ENCODE data around the gene CMTM5. TPM values are rescaled to one million over a fixed set of nuclear protein-coding genes. Genes with fewer than 3 reads are reported as not detected.
"Not testable (repeated sequence)": the region's sequence is repeated elsewhere in the genome, so short reads cannot be mapped to it uniquely, and the experiment has no call there.

Gene CMTM5
- polyA plus RNA-seq, 1 experiment = not detected

DNA sequence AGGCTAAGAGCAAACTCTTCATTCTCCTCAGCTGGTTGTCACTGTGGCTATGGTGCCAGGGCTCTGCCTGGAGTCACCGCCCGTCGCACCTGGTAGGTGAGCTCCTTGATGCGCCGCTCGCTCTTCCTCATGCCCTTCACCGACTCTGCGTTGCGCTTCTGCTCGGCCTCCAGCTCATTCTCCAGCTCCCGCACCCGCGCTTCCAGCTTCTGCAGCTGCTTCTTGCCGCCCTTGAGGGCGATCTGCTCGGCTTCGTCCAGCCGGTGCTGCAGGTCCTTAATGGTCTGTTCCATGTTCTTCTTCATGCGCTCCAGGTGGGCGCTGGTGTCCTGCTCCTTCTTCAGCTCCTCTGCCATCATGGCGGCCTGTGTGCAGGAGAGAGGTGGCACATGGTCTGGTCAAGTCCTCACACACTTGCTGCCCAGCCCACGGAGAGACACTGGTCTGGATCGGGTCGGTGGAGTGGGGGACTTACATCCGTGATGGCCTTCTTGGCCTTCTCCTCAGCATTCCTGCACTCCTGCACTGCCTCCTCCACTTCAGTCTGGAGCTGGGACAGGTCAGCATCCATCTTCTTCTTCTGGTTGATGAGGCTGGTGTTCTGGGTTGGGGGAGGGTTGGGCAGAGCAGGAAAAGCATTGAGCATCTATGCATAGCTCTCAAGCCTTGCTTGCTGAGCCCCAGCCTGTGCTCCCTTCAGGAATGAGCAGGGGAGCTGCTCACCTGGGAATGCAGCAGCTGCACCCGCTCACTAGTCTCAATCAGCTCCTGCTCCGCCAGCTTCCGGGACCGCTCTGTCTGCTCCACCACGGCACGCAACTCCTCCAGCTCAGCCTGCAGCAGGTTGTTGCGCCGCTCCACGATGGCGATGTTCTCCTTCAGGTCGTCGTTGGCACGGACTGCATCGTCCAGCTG, 38.3 kb downstream of the CMTM5 start:
- no peaks in the 10 kb centered on the region for H3K36me3 ChIP-seq (ENCODE audit: control insufficient read depth, insufficient read depth, low read length)
- no peak overlapping the region for H3K4me3 ChIP-seq (ENCODE audit: low read depth, low read length)
- TF ChIP-seq, protein P1, sequence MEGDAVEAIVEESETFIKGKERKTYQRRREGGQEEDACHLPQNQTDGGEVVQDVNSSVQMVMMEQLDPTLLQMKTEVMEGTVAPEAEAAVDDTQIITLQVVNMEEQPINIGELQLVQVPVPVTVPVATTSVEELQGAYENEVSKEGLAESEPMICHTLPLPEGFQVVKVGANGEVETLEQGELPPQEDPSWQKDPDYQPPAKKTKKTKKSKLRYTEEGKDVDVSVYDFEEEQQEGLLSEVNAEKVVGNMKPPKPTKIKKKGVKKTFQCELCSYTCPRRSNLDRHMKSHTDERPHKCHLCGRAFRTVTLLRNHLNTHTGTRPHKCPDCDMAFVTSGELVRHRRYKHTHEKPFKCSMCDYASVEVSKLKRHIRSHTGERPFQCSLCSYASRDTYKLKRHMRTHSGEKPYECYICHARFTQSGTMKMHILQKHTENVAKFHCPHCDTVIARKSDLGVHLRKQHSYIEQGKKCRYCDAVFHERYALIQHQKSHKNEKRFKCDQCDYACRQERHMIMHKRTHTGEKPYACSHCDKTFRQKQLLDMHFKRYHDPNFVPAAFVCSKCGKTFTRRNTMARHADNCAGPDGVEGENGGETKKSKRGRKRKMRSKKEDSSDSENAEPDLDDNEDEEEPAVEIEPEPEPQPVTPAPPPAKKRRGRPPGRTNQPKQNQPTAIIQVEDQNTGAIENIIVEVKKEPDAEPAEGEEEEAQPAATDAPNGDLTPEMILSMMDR (IDR thresholded peaks at IDR 0.05; ENCODE audit: insufficient read depth, low read depth, low read length) = no peak
- peaks cover 4% of the 10 kb centered on the region for H3K27me3 ChIP-seq (ENCODE audit: control insufficient read depth, insufficient read depth, low read length)
- CTCF ChIA-PET = interaction anchor here (1.5 kb wide), 1 partner anchor 35 kb away, joined by 4 read pairs; no protein-coding TSS in a partner anchor
- no peak for DNase-seq (ENCODE audit: low read depth)
- POLR2A ChIA-PET = no interaction called here

DNA sequence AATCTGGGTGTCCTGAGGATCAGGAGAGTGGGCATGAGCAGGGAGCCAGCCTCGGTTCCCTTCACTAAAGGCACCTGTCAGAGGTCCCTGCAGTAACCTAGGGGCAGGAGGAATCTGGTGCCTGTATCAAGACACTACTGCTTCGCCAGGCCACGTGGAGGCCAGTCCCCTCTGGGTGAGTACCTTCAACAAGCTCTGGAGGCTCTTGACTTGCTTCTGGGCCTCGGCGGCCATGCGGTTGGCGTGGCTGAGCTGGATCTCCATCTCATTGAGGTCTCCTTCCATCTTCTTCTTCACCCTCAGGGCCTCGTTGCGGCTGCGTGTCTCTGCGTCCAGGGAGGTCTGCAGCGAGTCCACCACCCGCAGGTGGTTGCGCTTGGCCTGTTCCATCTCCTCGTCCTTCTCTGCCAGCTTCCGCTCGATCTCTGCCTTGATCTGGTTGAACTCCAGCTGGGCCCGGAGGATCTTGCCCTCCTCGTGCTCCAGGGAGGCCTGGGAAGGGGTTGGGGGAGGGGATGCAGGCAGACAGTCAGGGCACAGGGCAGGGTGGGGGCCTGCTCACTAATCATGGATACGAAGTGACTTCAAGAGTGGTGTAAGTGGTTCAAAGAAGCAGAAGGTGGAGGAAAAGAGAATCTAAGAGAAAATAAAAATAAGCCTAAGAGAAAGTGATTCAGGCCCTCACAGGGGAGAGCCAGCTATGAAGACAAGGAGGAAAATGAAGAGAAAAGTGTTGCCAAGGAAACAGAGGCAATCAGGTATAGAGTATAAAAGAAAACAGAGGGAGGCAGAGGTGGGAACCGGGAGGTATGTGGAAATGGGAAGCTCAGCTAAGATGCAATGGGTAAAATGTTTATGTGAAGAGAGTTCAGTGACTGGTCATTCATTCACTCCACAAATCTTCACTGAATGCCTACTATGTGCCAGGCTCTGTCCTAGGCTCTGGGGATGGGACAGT, 39.3 kb downstream of the CMTM5 start:
- Histone ChIP-seq H3K27me3 (ENCODE audit: control insufficient read depth, insufficient read depth, low read length) (peaks cover 4% of the 10 kb centered on the region; the same call in 1 of the 2 replicates), H3K4me3 (ENCODE audit: low read depth, low read length) (no peak overlapping the region), H3K36me3 (ENCODE audit: control insufficient read depth, insufficient read depth, low read length) (no peaks in the 10 kb centered on the region)
- POLR2A ChIA-PET = no interaction called here
- TF ChIP-seq, protein P1 (IDR thresholded peaks at IDR 0.05; ENCODE audit: insufficient read depth, low read depth, low read length) = no peak
- no peak for DNase-seq (ENCODE audit: low read depth)
- CTCF ChIA-PET = no interaction called here

DNA sequence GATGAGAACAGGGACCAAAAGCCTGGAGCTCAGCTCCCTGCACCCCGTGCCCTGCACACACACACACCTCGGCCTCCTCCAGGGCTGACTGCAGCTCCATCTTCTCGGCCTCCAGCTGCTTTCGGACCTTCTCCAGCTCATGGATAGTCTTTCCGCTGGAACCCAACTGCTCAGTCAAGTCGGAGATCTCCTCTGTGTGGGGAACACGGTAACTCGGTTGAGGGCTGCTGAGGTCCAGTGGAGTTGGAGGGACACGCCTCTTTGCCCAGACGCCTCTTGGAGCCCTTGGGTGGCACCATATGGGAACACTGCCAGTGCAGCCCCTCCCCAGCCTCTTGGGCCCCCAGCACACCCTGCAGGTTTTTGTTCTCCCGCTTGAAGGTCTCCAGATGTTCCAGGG, 40.0 kb downstream of the CMTM5 start:
- ChIA-PET POLR2A (no interaction called here), CTCF (no interaction called here)
- TF ChIP-seq, protein P1 (IDR thresholded peaks at IDR 0.05; ENCODE audit: insufficient read depth, low read depth, low read length) = no peak
- H3K27me3 ChIP-seq (ENCODE audit: control insufficient read depth, insufficient read depth, low read length) = peaks cover 4% of the 10 kb centered on the region; the same call in 1 of the 2 replicates
- H3K36me3 ChIP-seq (ENCODE audit: control insufficient read depth, insufficient read depth, low read length) = no peaks in the 10 kb centered on the region
- no peak for DNase-seq (ENCODE audit: low read depth)
- no peak overlapping the region for H3K4me3 ChIP-seq (ENCODE audit: low read depth, low read length)

DNA sequence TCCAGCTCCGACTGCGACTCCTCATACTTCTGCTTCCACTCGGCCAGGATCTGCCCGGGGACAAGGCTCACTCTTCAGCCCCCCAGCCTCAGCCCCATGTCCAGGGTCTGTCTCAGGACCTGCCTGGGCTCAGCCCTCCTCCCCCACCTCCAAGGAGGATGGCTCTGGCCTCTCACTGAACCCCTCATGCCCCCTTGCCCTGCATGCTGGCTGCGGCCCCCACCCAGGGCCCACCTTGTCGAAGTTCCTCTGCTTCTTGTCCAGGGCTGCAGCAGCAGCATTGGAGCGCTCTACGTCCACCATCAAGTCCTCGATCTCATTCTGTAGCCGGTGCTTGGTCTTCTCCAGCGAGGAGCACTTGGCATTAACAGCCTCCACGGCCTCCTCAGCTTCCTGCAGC, 40.4 kb downstream of the CMTM5 start:
- POLR2A ChIA-PET; H3K27me3 ChIP-seq (ENCODE audit: control insufficient read depth, insufficient read depth, low read length); H3K36me3 ChIP-seq (ENCODE audit: control insufficient read depth, insufficient read depth, low read length); CTCF ChIA-PET; DNase-seq (ENCODE audit: low read depth); H3K4me3 ChIP-seq (ENCODE audit: low read depth, low read length): not testable (repeated sequence)

DNA sequence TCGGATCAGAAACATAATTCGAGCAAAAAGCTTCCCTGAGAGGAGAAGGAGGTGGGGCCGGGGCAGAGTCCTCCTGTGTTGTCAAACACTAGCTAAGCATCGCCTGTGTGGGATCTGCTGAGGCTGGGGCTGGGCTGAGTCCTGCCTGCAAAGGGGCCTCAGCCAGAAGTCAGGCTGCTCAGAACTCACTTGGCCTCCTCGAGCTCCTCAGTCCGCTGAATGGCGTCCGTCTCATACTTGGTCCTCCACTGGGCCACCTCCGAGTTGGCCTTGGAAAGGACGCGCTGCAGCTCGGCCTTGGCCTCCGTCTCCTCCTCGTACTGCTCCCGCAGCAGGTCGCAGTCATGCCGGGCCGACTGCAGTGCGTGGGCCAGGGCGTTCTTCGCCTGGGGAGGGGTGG, 41.2 kb downstream of the CMTM5 start:
- TF ChIP-seq, protein P1 (IDR thresholded peaks at IDR 0.05; ENCODE audit: insufficient read depth, low read depth, low read length) = no peak
- CTCF ChIA-PET = interaction anchor here (0.6 kb wide), 1 partner anchor 38 kb away, joined by 3 read pairs; no protein-coding TSS in a partner anchor
- Histone ChIP-seq H3K4me3 (ENCODE audit: low read depth, low read length) (no peak overlapping the region), H3K27me3 (ENCODE audit: control insufficient read depth, insufficient read depth, low read length) (peaks cover 7% of the 10 kb centered on the region; the same call in 1 of the 2 replicates), H3K36me3 (ENCODE audit: control insufficient read depth, insufficient read depth, low read length) (no peaks in the 10 kb centered on the region)
- POLR2A ChIA-PET = no interaction called here
- DNase-seq (ENCODE audit: low read depth) = no peak

DNA sequence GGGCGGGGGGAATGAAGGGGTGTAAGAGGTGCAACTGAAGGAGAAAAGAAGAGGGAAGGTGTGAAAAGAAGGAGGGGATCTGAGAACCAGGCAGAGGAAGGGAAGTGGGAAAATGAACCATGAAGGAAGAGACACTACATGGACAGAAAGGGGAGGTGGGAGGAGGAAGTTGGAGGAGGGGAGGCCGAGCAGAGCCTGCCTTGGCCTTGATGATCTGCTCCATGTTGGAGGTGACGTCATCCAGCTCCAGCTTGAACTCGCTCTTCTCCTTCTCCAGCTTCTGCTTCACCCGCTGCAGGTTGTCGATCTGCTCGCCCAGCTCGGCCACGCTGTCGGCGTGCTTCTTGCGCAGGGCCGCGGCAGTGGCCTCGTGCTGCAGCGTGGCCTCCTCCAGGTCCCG, 42.8 kb downstream of the CMTM5 start:
- POLR2A ChIA-PET; CTCF ChIA-PET; DNase-seq (ENCODE audit: low read depth); H3K36me3 ChIP-seq (ENCODE audit: control insufficient read depth, insufficient read depth, low read length); H3K4me3 ChIP-seq (ENCODE audit: low read depth, low read length); H3K27me3 ChIP-seq (ENCODE audit: control insufficient read depth, insufficient read depth, low read length): not testable (repeated sequence)

All from BJ (cell line).